ENCODE results near the gene GLB1L.
"Not testable (repeated sequence)": the region's sequence is repeated elsewhere in the genome, so short reads cannot be mapped to it uniquely, and the experiment has no call there.

The GLB1L gene

DNA sequence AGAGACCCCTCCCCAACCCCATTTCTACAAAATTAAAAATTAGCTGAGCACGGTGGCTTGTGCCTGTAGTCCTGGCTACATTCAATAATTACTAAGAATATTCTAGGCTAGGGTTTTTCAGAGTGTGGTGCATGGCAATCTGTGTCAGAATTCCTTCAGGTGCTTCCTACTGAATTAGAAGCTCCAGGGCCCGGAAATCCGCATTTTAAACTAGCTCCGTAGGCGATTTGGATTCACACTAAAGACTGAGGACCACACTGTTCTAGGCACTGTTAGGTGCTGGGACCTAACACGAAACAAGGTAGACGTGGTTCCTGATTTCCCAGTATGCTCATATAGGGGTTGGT, 39.3 kb downstream of the GLB1L start:
- DNase-seq (ENCODE audit: low read depth), result no peak
- peak overlapping the region; percentile 70 for H3K4me3 ChIP-seq (ENCODE audit: low read length)
- TF ChIP-seq, protein P1, sequence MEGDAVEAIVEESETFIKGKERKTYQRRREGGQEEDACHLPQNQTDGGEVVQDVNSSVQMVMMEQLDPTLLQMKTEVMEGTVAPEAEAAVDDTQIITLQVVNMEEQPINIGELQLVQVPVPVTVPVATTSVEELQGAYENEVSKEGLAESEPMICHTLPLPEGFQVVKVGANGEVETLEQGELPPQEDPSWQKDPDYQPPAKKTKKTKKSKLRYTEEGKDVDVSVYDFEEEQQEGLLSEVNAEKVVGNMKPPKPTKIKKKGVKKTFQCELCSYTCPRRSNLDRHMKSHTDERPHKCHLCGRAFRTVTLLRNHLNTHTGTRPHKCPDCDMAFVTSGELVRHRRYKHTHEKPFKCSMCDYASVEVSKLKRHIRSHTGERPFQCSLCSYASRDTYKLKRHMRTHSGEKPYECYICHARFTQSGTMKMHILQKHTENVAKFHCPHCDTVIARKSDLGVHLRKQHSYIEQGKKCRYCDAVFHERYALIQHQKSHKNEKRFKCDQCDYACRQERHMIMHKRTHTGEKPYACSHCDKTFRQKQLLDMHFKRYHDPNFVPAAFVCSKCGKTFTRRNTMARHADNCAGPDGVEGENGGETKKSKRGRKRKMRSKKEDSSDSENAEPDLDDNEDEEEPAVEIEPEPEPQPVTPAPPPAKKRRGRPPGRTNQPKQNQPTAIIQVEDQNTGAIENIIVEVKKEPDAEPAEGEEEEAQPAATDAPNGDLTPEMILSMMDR (IDR thresholded peaks at IDR 0.05; ENCODE audit: insufficient read depth, low read depth, low read length, missing control alignments), result no peak

GRCh38 chr2:219205165-219205538, 40.1 kb downstream of the GLB1L start:
- TF ChIP-seq, protein P1 (IDR thresholded peaks at IDR 0.05; ENCODE audit: insufficient read depth, low read depth, low read length, missing control alignments), result no peak
- no peak for DNase-seq (ENCODE audit: low read depth)
- no peak overlapping the region for H3K4me3 ChIP-seq (ENCODE audit: low read length)

DNA sequence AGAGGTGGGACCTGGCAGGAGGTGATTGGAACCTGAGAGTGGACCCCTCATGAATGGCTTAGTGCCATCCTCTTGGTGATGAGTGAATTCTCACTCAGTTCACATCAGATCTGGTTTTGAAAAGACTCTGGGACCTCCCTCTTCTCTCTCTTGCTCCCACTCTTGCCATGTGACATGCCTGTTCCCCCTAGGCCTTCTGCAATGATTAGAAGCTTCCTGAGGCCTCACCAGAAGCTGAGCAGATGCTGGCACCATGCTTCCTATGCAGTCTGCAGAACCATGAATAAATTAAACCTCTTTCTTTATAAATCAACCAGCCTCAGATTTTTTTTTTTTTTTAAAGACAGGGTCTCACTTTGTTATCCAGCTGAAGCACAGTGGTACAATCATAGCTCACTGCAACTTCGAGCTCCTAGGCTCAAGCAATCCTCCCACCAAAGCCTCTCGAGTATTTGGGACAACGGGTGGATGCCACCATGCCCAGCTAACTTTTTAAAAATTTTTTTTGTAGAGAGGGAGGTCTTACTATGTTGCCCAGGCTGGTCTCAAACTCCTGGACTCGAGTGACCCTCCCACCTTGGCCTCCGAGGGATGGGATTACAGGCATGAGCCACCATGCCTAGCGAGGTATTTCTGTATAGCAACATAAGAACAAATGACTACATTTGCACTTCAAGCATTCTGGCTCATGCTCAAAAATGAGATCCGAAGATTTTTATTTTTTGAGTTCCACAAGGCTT, 40.6 kb downstream of the GLB1L start:
- TF ChIP-seq, protein P1 (IDR thresholded peaks at IDR 0.05; ENCODE audit: insufficient read depth, low read depth, low read length, missing control alignments), result no peak
- H3K4me3 ChIP-seq (ENCODE audit: low read length), result no peak overlapping the region

GRCh38 chr2:219201331-219201730, 43.9 kb downstream of the GLB1L start:
- DNase-seq (ENCODE audit: low read depth); H3K4me3 ChIP-seq (ENCODE audit: low read length): not testable (repeated sequence)

More for the DNA sequence above, 40.6 kb downstream of the GLB1L start:
- no peak for DNase-seq (ENCODE audit: low read depth)

DNA sequence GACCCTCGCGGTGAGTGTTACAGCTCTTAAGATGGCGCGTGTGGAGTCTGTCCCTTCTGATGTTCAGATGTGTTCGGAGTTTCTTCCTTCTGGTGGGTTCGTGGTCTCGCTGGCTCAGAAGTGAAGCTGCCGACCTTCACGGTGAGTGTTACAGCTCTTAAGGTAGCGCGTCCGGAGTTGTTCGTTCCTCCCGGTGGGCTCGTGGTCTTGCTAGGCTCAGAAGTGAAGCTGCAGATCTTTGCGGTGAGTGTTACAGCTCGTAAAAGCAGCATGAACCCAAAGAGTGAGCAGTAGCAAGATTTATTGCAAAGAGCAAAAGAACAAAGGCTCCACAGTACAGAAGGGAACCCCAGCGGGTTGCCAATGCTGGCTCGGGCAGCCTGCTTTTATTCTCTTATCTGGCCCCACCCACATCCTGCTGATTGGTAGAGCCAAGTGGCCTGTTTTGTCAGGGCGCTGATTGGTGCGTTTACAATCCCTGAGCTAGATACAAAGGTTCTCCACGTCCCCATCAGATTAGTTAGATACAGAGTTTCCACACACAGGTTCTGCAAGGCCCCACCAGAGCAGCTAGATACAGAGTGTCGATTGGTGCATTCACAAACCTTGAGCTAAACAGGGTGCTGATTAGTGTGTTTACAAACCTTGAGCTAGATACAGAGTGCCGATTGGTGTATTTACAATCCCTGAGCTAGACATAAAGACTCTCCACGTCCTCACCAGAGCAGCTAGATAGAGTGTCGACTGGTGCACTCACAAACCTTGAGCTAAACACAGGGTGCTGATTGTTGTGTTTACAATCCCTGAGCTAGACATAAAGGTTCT, 44.5 kb downstream of the GLB1L start:
- not testable (repeated sequence) for DNase-seq (ENCODE audit: low read depth); H3K4me3 ChIP-seq (ENCODE audit: low read length)

DNA sequence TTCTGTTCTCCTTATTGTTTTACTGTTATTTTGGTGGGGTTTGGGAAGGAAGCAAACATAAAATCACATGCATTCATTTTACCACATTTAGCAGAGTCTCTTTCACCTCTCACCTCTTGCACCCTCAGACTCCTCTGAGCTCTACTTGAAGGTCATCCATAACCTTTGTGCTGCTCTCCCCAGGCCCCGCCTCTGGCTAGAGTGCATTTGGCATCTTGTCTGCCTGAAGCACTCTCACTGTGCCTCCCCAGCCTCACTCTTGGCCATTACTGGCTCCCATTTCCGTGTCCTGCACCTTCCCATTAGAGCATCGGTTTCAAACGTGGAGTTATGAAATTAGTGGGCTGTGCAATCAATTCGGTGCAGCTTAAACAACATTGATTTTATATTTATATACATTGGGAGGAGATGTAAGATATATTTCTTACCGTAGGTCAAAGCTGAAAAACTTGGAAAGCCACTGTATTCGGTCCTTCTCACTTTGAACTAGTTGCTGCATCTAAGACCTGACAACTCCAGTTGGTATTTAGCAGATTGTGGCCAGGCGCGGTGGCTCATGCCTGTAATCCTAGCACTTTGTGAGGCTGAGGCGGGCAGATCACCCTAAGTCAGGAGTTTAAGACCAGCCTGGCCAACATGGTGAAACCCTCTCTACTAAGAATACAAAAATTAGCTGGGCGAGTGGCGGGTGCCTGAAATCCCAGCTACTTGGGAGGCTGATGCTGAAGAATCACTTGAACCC, 45.6 kb downstream of the GLB1L start:
- no peak overlapping the region for H3K4me3 ChIP-seq (ENCODE audit: low read length)
- no peak for DNase-seq (ENCODE audit: low read depth)
- TF ChIP-seq, protein P1 (IDR thresholded peaks at IDR 0.05; ENCODE audit: insufficient read depth, low read depth, low read length, missing control alignments), result no peak

DNA sequence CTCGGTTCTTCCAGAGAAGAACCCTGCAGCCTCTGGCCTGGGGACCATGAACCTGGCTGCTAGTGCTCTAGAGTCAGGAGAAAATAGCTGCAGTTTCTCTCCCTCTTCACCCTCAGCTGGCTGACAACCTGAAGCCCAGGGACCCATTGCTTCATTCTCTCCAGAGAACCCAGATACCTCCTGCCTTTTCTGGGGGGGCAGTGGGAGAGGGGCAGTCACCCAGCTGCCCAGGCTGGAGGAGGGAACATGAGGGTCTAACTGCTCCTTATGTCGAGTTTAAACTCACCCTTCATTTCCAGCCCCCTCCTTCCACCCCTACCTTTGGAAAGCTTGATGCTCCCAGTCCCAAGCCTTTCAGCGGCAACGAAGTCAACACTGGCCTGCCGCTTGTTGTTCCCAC, 46.3 kb downstream of the GLB1L start:
- TF ChIP-seq, protein P1 (IDR thresholded peaks at IDR 0.05; ENCODE audit: insufficient read depth, low read depth, low read length, missing control alignments), result no peak

More for the DNA sequence above, 46.3 kb downstream of the GLB1L start:
- no peak for DNase-seq (ENCODE audit: low read depth)
- no peak overlapping the region for H3K4me3 ChIP-seq (ENCODE audit: low read length)
